Fibroblast of villous mesenchyme (primary cell): ENCODE data around the gene ADAMTS12. TPM values are rescaled to one million over a fixed set of nuclear protein-coding genes. Genes with fewer than 3 reads are reported as not detected.

Experiments used
- DNase-seq: peaks from one replicate; pipeline ENCODE4 v3.0.0-alpha.2; 2010; ENCODE audit warnings: low read depth
- H3K4me3 ChIP-seq: 2 replicates; pipeline ENCODE4 v1.5.1; 2011; ENCODE audit warnings: low read depth, mild to moderate bottlenecking, low read length
- CTCF ChIP-seq: IDR thresholded peaks from 2 replicates; pipeline ENCODE4 v1.5.1; 2012; ENCODE audit warnings: low read depth, mild to moderate bottlenecking, low read length; ENCODE audit not compliant: insufficient read depth
- total RNA-seq: library from RNA; depleted of rRNA; stranded (reverse); fragments of >200 nt; gene quantifications from 2 replicates; pipeline ENCODE4 v1.2.3, GENCODE V29; 2012

ADAMTS12 gene
- total RNA-seq, 1 donor = 94.1 TPM

GRCh38 chr5:33702867-33703266, 188.9 kb downstream of the ADAMTS12 start:
- no peak for TF ChIP-seq CTCF
- no peak for DNase-seq
- no peak overlapping the region for H3K4me3 ChIP-seq

- no peak for DNase-seq
- TF ChIP-seq CTCF = no peak
- no peak overlapping the region for H3K4me3 ChIP-seq
These were observed 189.8 kb downstream of the ADAMTS12 start for GRCh38 chr5:33701951-33702350.

- H3K4me3 ChIP-seq = no peak overlapping the region
These were observed 190.5 kb downstream of the ADAMTS12 start for GRCh38 chr5:33701251-33701650.

GRCh38 chr5:33696411-33696810, 195.4 kb downstream of the ADAMTS12 start:
- DNase-seq = no peak
- TF ChIP-seq CTCF = no peak
- no peak overlapping the region for H3K4me3 ChIP-seq

More at GRCh38 chr5:33701251-33701650, 190.5 kb downstream of the ADAMTS12 start:
- TF ChIP-seq CTCF = no peak
- DNase-seq = no peak

GRCh38 chr5:33692980-33693379, 198.8 kb downstream of the ADAMTS12 start:
- no peak for TF ChIP-seq CTCF
- no peak for DNase-seq
- H3K4me3 ChIP-seq = no peak overlapping the region

GRCh38 chr5:33691856-33692255, 199.9 kb downstream of the ADAMTS12 start:
- no peak for TF ChIP-seq CTCF
- no peak overlapping the region for H3K4me3 ChIP-seq
- no peak for DNase-seq

GRCh38 chr5:33690374-33691135, 201.2 kb downstream of the ADAMTS12 start:
- TF ChIP-seq CTCF = no peak
- DNase-seq = peak; percentile 62
- no peak overlapping the region for H3K4me3 ChIP-seq
